Midbrain (tissue), 1 donor: ENCODE measurements around the gene FBXO47.
"Not testable (repeated sequence)": the region's sequence is repeated elsewhere in the genome, so short reads cannot be mapped to it uniquely, and the experiment has no call there.

Experiments used
- DNase-seq: peaks from one replicate; lab custom pipeline; 2025; lab: John Stamatoyannopoulos, UW

FBXO47 gene

GRCh38 chr17:38921756-38922411 lies 45.3 kb downstream of the FBXO47 start:
- DNase-seq, result no peak

- DNase-seq, result no peak
These were observed 46.6 kb downstream of the FBXO47 start for GRCh38 chr17:38920374-38921291.

GRCh38 chr17:38919316-38920078 lies 47.7 kb downstream of the FBXO47 start:
- no peak for DNase-seq

GRCh38 chr17:38918916-38919315 lies 48.3 kb downstream of the FBXO47 start:
- DNase-seq, result no peak

GRCh38 chr17:38918129-38918913 lies 48.9 kb downstream of the FBXO47 start:
- no peak for DNase-seq

- no peak for DNase-seq
These were observed 49.9 kb downstream of the FBXO47 start for GRCh38 chr17:38917259-38917658.

GRCh38 chr17:38916771-38917170 lies 50.4 kb downstream of the FBXO47 start:
- no peak for DNase-seq

GRCh38 chr17:38915639-38915995 lies 51.6 kb downstream of the FBXO47 start:
- DNase-seq, result no peak

- no peak for DNase-seq
These were observed 52.2 kb downstream of the FBXO47 start for GRCh38 chr17:38914741-38915638.

GRCh38 chr17:38912221-38912813 lies 54.9 kb downstream of the FBXO47 start:
- no peak for DNase-seq

- not testable (repeated sequence) for DNase-seq
These were observed 55.5 kb downstream of the FBXO47 start for GRCh38 chr17:38911731-38912081.

- DNase-seq, result no peak
These were observed 56.0 kb downstream of the FBXO47 start for GRCh38 chr17:38911081-38911730.

GRCh38 chr17:38910325-38910724 lies 56.9 kb downstream of the FBXO47 start:
- DNase-seq, result no peak

- no peak for DNase-seq
These were observed 58.5 kb downstream of the FBXO47 start for GRCh38 chr17:38908676-38909181.

- DNase-seq, result no peak
These were observed 59.1 kb downstream of the FBXO47 start for GRCh38 chr17:38907930-38908675.

- DNase-seq, result no peak
These were observed 60.6 kb downstream of the FBXO47 start for GRCh38 chr17:38906460-38907228.

GRCh38 chr17:38905375-38905774 lies 61.8 kb downstream of the FBXO47 start:
- DNase-seq, result no peak

GRCh38 chr17:38904892-38905291 lies 62.3 kb downstream of the FBXO47 start:
- no peak for DNase-seq
